PC-9 (cell line): ENCODE measurements around the gene RCOR3.

Source experiments
- EZH2 ChIP-seq: fragments of 200-600 bp; sonication (generic); IDR thresholded peaks from 2 replicates; pipeline ENCODE4 v1.8.0; 2017; ENCODE audit warnings: antibody characterized with exemption, low read depth
- TF ChIP-seq, protein P1 (sequence below): fragments of 200-600 bp; sonication (generic); conservative IDR thresholded peaks from 2 replicates; pipeline ENCODE4 v1.6.1; 2017; ENCODE audit warnings: mixed run types, antibody characterized with exemption, mild to moderate bottlenecking, moderate library complexity

DNA sequence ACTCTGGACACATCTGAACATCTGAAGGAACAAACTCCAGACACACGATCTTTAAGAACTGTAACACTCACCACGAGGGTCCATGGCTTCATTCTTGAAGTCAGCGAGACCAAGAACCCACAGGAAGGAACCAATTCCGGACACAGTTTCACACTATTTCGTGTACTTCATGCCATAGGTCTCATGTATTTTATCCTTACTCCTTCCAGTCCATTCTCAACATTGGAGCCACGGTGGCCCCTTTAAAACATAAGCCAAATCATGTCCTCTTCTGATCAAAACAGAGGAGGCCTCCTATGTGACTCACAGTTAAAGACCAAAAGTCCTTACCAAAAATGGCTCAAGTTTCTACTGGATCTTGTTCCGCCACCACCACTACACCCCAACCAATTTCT is 29.8 kb upstream of the RCOR3 start:
- TF ChIP-seq, protein P1, sequence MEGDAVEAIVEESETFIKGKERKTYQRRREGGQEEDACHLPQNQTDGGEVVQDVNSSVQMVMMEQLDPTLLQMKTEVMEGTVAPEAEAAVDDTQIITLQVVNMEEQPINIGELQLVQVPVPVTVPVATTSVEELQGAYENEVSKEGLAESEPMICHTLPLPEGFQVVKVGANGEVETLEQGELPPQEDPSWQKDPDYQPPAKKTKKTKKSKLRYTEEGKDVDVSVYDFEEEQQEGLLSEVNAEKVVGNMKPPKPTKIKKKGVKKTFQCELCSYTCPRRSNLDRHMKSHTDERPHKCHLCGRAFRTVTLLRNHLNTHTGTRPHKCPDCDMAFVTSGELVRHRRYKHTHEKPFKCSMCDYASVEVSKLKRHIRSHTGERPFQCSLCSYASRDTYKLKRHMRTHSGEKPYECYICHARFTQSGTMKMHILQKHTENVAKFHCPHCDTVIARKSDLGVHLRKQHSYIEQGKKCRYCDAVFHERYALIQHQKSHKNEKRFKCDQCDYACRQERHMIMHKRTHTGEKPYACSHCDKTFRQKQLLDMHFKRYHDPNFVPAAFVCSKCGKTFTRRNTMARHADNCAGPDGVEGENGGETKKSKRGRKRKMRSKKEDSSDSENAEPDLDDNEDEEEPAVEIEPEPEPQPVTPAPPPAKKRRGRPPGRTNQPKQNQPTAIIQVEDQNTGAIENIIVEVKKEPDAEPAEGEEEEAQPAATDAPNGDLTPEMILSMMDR = no peak
- TF ChIP-seq EZH2 = no peak
